Measurements from ENCODE around the gene ASTE1. TPM values are rescaled to one million over a fixed set of nuclear protein-coding genes. Genes with fewer than 3 reads are reported as not detected.

Gene ASTE1
- total RNA-seq, 1 experiment from 2014 or later = 2.4 TPM

DNA sequence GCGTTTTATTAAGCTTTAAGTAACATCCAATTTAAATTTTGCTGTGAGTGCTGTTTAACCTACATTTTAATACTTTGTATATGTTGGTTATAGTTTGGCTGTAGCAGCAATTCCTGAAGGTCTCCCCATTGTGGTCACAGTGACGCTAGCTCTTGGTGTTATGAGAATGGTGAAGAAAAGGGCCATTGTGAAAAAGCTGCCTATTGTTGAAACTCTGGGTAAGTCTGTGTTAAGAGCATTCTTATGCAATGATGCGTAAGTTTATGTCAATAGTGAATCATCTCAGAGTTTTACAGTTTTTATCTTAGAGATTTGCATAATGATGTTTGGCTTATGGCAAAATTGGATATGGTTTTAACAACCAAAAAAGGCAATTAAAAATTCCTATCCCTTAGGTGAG is 62.7 kb downstream of the ASTE1 start (continued):
- TF ChIP-seq, protein P1, sequence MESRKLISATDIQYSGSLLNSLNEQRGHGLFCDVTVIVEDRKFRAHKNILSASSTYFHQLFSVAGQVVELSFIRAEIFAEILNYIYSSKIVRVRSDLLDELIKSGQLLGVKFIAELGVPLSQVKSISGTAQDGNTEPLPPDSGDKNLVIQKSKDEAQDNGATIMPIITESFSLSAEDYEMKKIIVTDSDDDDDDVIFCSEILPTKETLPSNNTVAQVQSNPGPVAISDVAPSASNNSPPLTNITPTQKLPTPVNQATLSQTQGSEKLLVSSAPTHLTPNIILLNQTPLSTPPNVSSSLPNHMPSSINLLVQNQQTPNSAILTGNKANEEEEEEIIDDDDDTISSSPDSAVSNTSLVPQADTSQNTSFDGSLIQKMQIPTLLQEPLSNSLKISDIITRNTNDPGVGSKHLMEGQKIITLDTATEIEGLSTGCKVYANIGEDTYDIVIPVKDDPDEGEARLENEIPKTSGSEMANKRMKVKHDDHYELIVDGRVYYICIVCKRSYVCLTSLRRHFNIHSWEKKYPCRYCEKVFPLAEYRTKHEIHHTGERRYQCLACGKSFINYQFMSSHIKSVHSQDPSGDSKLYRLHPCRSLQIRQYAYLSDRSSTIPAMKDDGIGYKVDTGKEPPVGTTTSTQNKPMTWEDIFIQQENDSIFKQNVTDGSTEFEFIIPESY (IDR thresholded peaks at IDR 0.05; ENCODE audit: extremely low read depth, insufficient replicate concordance, low read length) = no peak
- no peak for TF ChIP-seq RAD21 (IDR thresholded peaks at IDR 0.05; ENCODE audit: low read depth)
- TF ChIP-seq, protein P2, sequence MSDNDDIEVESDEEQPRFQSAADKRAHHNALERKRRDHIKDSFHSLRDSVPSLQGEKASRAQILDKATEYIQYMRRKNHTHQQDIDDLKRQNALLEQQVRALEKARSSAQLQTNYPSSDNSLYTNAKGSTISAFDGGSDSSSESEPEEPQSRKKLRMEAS (IDR thresholded peaks at IDR 0.05) = 0 out of 2 replicates have a peak, but pooled peaks have one; percentile 18
- TF ChIP-seq CEBPB (IDR thresholded peaks at IDR 0.05; ENCODE audit: low read depth) = peak; percentile 71

Other genes with a start within 250 kb of the ASTE1 start
- gene ATP2C1, start 132.7 kb downstream of the ASTE1 start, total RNA-seq (2021; ENCODE audit: unreplicated experiment) = 69.1 TPM
- 3.1 TPM for gene NEK11, start 52 bp upstream of the ASTE1 start, total RNA-seq (2021; ENCODE audit: unreplicated experiment)